Mononuclear cell (primary cell): ENCODE measurements around the gene THSD7B. TPM values are rescaled to one million over a fixed set of nuclear protein-coding genes. Genes with fewer than 3 reads are reported as not detected.
"Not testable (repeated sequence)": the region's sequence is repeated elsewhere in the genome, so short reads cannot be mapped to it uniquely, and the experiment has no call there.

Source experiments
- H3K27me3 ChIP-seq: 2 replicates; pipeline ENCODE4 v1.6.0; 2011; ENCODE audit warnings: low read length, control low read depth; ENCODE audit not compliant: insufficient read depth
- H3K4me1 ChIP-seq: 2 replicates; pipeline ENCODE4 v1.5.1; 2011; ENCODE audit warnings: mild to moderate bottlenecking, low read length, control low read depth; ENCODE audit not compliant: insufficient read depth
- H3K4me3 ChIP-seq: 2 replicates; pipeline ENCODE4 v1.5.1; 2011; ENCODE audit warnings: mild to moderate bottlenecking, low read length, moderate library complexity
- H3K9me3 ChIP-seq: 2 replicates; pipeline ENCODE4 v1.5.1; 2011; ENCODE audit warnings: low read depth, mild to moderate bottlenecking, control low read depth, low read length
- total RNA-seq: library from RNA; depleted of rRNA; stranded (reverse); fragments of >200 nt; gene quantifications from one replicate; pipeline ENCODE4 v1.2.3, GENCODE V29; 2012

THSD7B gene
- not detected for total RNA-seq

DNA sequence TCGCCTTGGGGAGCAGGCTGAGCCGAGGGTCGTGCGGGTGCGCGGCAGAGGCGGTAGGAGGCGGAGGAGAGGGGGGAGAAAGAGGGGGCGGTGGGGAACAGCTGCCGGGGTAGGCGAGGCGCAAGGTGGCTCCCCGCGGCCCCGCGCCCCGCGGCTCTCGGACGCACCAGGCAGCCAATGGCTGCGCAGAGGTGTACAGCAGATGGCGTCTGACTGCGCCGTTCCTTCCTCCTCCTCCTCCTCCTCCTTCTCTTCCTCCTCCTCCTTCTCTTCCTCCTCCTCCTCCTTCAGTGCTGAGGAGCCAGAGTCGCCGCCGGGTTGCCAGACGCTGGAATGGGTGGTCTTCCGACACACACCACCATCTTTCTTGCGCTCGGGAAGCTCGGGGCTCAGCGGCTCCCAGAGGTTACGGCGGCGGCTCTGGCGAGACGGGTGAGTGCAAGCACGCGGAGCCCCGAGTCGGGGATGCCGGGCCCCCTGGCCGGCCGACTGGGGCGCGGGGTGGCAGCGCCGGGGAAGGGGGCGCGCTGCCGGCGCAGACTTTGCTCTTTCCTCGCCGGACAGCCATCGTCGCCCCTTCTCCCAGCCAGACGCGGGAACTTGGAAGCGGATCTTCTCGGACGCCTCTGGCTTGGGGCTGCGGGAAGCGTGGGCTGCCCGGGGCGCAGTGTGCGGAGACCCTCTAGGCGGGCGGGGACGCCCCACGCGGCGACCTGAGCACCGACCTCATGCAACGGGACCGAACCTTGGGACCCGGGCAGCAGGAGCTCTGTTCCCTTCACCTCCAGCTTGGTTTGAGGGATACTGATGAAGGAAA lies at the start of gene THSD7B:
THSD7B (plus strand) TSS at position 290 of the 817 bp plus-strand sequence. CDS start 116,634 bp downstream, outside the sequence.
- no peaks in the 10 kb centered on the region for H3K9me3 ChIP-seq
- H3K27me3 ChIP-seq, result peaks cover 67% of the 10 kb centered on the region
- H3K4me3 ChIP-seq, result no peak within 1 kb of the TSS
- H3K4me1 ChIP-seq, result no peaks in the 10 kb centered on the region

DNA sequence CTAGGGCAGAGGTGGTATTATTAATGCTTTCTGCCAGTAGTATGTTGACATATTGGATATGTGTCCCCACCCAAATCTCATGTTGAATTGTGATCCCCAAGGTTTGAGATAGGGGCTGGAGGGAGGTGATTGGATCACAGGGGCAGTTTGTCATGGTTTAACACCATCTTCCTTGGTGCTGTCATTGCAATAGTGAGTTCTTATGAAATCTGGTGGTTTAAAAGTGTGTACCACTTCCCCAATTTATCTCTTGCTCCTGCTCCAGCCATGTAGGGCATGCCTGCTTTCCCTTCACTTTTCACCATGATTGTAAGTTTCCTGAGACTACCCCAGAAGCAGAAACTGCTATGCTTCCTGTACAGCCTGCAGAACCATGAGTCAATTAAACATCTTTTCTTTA lies 47.1 kb upstream of the THSD7B start:
- Histone ChIP-seq H3K27me3 (no peaks in the 10 kb centered on the region), H3K9me3 (no peaks in the 10 kb centered on the region), H3K4me1 (no peaks in the 10 kb centered on the region), H3K4me3 (no peak overlapping the region)

DNA sequence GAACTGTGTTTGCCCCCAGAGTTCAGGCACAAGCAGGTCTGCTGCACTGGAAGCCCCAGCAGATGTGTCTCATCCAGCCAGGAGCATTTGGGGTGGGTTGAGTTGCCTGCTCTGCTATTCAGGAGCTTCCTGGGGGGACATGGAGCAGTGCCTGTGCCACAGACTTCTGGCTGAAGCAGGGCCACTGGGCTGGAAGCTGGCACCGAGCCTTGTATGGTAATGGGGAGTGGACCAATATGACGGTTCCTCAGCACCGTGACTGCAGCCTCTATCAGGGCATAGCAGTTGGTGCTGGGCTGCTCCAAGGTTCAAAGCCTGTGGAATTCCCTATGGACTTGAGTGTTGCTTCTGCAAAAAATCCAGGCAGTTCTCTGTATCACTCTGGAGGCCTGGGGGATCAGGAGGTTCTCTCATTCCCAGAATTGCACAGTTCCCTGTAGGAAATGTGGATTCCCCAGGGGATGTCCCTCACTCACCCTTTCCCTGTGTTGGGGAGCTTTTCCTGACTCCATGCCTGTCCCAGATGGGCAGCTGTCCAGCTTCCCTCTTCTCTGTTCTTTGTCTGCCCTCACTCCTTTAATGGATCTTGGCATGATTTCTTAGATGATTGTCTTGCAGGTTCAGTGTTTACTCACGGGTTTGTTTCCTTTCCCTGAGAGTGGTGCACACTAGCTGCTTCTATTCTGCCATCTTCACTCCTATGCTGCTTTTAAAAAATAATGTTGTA lies 37.2 kb upstream of the THSD7B start:
- H3K4me1 ChIP-seq, result no peaks in the 10 kb centered on the region
- no peak overlapping the region for H3K4me3 ChIP-seq

GRCh38 chr2:136736236-136736635 lies 29.1 kb upstream of the THSD7B start:
- Histone ChIP-seq H3K9me3 (no peaks in the 10 kb centered on the region), H3K4me3 (no peak overlapping the region), H3K27me3 (no peaks in the 10 kb centered on the region), H3K4me1 (no peaks in the 10 kb centered on the region)

More for the DNA sequence above, 37.2 kb upstream of the THSD7B start:
- Histone ChIP-seq H3K27me3 (no peaks in the 10 kb centered on the region), H3K9me3 (no peaks in the 10 kb centered on the region)

DNA sequence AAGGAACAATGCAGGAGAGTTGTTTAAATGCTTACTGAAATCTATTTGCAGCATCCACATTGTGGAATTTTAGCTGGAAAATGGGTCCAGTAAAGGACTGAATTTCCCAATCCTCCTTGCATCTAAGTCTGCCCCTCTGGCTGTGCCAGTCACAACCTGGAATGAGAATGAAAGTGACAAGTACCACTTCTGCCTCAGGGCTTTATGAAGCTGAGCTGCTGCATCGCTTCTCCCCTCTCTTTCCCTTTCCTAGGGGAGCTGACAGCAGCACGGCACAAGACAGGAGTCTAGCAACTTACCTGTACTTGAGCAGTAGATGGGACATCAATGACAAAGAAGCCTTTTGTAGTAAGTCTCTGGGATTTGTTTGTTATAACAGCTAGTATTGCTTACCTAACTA lies 27.3 kb upstream of the THSD7B start:
- Histone ChIP-seq H3K9me3 (no peaks in the 10 kb centered on the region), H3K4me1 (no peaks in the 10 kb centered on the region), H3K27me3 (no peaks in the 10 kb centered on the region), H3K4me3 (no peak overlapping the region)

- Histone ChIP-seq H3K4me1 (no peaks in the 10 kb centered on the region), H3K9me3 (no peaks in the 10 kb centered on the region), H3K4me3 (no peak overlapping the region), H3K27me3 (no peaks in the 10 kb centered on the region)
Observed at GRCh38 chr2:136741471-136741870, 23.9 kb upstream of the THSD7B start.

GRCh38 chr2:136750065-136750464 lies 15.3 kb upstream of the THSD7B start:
- Histone ChIP-seq H3K9me3 (no peaks in the 10 kb centered on the region), H3K4me3 (no peak overlapping the region)

DNA sequence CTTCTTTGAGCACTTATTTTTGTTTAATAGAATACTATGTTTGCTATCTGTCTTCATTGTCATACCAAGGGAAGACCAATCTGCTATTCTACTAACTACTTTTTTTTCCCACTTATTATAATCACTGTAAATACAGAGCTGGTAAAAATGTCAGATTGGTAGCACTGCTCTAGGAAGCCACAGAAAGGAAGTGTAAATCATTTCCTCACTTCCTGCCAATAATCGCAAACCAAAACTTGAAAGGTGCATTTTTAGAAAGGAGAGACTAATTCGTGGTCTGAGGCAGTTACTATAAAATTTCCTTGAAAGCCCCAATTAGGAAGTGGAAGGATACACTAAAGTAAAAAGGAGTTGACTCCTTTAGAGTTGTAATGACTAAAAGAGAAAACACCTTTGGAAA lies 13.9 kb upstream of the THSD7B start:
- Histone ChIP-seq H3K27me3 (no peaks in the 10 kb centered on the region), H3K4me3 (no peak overlapping the region), H3K9me3 (no peaks in the 10 kb centered on the region), H3K4me1 (no peaks in the 10 kb centered on the region)

More at GRCh38 chr2:136750065-136750464, 15.3 kb upstream of the THSD7B start:
- Histone ChIP-seq H3K4me1 (no peaks in the 10 kb centered on the region), H3K27me3 (no peaks in the 10 kb centered on the region)

DNA sequence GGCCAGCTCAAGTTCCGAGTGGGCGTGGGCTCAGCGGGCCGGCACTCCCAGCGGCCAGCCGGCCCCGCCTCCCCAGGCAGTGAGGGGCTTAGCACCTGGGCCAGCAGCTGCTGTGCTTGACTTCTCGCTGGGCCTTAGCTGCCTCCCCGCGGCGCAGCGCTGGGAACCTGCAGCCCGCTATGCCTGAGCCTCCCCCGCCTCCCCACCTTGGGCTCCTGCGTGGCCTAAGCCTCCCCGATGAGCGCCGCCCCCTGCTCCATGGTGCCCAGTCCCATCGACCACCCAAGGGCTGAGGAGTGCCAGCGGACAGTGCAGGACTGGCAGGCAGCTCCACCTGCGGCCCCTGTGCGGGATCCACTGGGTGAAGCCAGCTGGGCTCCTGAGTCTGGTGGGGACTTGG lies 6.8 kb upstream of the THSD7B start:
- not testable (repeated sequence) for H3K9me3 ChIP-seq, H3K4me3 ChIP-seq, H3K4me1 ChIP-seq
- H3K27me3 ChIP-seq, result peaks cover 16% of the 10 kb centered on the region

DNA sequence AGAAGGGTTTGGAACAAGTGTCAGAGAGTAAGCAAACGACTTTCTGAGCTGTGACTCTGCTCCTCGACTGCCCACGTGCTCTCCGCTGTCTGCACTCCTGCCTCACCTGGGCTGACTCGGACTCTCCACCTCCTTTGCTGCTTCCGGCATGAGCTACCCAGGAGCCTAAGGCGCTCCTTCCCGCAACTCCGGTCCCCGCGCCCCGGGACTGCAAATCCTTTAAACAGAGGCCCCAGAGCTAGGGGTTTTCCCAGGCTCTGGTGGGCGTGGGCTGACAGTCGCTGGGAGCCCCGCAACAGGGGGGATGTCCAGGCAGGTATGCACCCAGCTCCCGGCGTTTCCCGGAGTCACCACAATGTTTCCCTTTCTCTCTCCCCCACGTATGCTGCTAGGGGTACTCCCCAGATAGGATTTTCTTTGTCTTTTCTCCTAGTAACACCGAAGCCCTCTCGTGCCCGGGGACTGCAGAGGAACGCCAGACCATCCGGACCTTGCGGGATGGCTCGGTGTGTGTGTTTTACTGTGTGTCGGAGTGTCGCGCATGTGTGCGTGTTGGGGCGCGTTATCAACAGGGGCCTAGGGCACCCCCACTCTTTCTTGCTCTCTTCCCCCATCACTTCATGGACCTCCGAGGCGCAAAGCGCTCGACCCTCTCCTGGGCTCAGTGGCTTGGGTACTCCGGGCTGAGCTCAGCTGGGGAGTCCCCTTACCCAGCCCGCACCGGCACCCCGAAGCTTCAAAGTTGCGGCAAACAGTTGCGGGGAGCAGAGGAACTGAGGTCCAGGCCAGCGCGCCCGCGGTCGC lies 691 bp upstream of the THSD7B start:
- peaks cover 63% of the 10 kb centered on the region for H3K27me3 ChIP-seq
- H3K4me3 ChIP-seq, result no peak overlapping the region
- H3K9me3 ChIP-seq, result no peaks in the 10 kb centered on the region
- no peaks in the 10 kb centered on the region for H3K4me1 ChIP-seq

GRCh38 chr2:136766073-136766404 lies 694 bp downstream of the THSD7B start:
- Histone ChIP-seq H3K4me1 (no peaks in the 10 kb centered on the region), H3K9me3 (no peaks in the 10 kb centered on the region), H3K4me3 (no peak overlapping the region), H3K27me3 (peaks cover 67% of the 10 kb centered on the region)

DNA sequence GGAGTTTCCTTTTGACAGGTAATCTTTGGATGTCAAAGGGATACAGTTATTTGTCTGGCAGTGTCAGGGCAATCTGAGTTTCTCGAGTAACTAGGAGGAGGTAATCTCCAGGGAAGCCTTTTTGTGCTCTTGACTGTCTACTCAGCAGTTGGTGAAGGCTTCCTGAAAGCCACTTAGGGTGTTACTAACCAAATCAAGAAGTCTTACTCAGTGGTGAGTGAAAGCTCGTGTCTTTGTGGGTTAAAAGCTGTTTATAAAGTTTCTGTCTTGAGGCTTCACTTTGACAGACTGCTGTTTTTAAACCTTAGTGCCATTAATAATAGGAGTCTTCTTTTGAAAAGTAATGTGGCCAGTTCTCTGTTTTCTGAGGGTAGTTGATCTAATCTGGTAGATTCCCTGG lies 1.7 kb downstream of the THSD7B start:
- Histone ChIP-seq H3K4me3 (no peak overlapping the region), H3K27me3 (peaks cover 64% of the 10 kb centered on the region), H3K9me3 (no peaks in the 10 kb centered on the region)

DNA sequence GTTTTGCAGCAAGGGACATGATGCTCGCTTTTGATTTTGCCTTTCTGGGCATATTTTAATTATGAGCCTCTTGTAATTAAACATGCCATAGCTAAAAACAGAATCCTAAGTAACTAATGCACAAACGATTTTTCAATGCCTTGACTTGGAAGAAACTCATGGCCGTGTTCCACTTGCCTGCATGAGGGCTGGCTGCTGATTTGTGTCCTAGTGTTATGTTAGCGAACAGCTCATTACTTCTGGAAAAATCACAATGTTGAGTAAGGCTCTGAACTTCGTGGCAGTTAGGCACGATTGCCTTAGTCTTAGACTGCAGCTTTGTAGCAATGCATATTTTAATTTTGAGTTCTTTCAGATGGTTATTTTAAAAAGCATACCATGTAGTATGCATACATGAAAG lies 4.5 kb downstream of the THSD7B start:
- no peak overlapping the region for H3K4me3 ChIP-seq
- H3K27me3 ChIP-seq, result peaks cover 38% of the 10 kb centered on the region
- no peaks in the 10 kb centered on the region for H3K4me1 ChIP-seq

More for the DNA sequence above, 1.7 kb downstream of the THSD7B start:
- H3K4me1 ChIP-seq, result no peaks in the 10 kb centered on the region

DNA sequence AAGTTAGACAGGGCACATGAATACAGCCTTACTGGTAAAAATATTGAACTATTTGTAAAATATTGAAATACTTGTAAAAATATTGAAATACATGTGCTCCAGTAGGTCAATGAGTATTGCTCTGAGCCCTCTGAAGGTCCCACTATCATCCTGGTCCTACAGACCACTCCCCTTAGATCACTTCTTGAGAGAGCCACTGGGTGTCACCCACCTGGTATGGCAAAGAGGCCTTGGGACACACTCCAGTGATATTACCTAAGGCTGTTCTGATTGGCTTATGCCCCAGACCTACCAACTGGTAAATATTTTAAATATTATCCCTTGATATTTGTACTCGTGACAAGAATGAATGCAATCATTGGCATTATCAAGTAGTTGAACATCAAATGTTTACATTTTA lies 5.0 kb downstream of the THSD7B start:
- H3K27me3 ChIP-seq, result peaks cover 37% of the 10 kb centered on the region
- no peak overlapping the region for H3K4me3 ChIP-seq
- no peaks in the 10 kb centered on the region for H3K9me3 ChIP-seq
- H3K4me1 ChIP-seq, result no peaks in the 10 kb centered on the region

More for the DNA sequence above, 4.5 kb downstream of the THSD7B start:
- H3K9me3 ChIP-seq, result no peaks in the 10 kb centered on the region

DNA sequence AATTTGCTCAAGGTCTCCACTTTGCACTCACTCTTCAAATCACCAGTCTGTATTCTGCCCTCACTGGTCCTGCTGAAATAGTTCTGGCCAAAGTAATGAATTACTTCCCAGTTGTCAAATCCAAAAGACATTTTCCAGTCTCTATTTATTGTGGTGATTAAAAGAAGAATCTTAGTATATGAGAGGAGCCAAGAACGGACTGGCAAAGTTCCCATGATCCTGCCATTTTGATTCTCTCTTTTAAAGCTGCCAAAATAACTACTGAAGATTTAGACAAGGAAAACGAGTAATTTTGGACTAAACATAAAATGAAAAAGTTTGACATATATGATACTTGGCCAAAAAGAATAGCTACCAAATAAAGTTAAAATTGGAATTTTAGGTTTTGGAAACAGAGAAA lies 12.0 kb downstream of the THSD7B start:
- Histone ChIP-seq H3K9me3 (no peaks in the 10 kb centered on the region), H3K27me3 (no peaks in the 10 kb centered on the region), H3K4me3 (no peak overlapping the region), H3K4me1 (no peaks in the 10 kb centered on the region)
